Body of pancreas (tissue), 4 donors: Measurements from ENCODE around the gene RBM43. TPM values are rescaled to one million over a fixed set of nuclear protein-coding genes. Genes with fewer than 3 reads are reported as not detected.
"Not testable (repeated sequence)": the region's sequence is repeated elsewhere in the genome, so short reads cannot be mapped to it uniquely, and the experiment has no call there.

Experiments used
- ATAC-seq: fragments of 150-250 bp; one replicate; pipeline ENCODE4 v1.9.1; 2016
- DNase-seq, 4 donors: peaks; one replicate each; pipeline ENCODE4 v3.0.0-alpha.2; 2019
- H3K27ac ChIP-seq, 4 donors: fragments of 200-600 bp; sonication (generic); 1 replicate in 3 of 4; 2 replicates in 1 of 4; pipeline versions ENCODE4 v1.5.1 to v1.6.1; 2016 to 2019; ENCODE audit warnings: mild to moderate bottlenecking in 1 of 4, mixed read lengths in 1 of 4, moderate library complexity in 1 of 4
- H3K27me3 ChIP-seq, 2 donors: fragments of 200-600 bp; sonication (generic); one replicate each; pipeline ENCODE4 v1.6.0; 2016; ENCODE audit warnings: mild to moderate bottlenecking in 1 of 2
- H3K36me3 ChIP-seq, 2 donors: fragments of 200-600 bp; sonication (generic); replicated peaks in 1 of 2; 2 replicates each; pipeline ENCODE4 v1.5.1; 2016; ENCODE audit warnings: low read depth in 2 of 2; ENCODE audit not compliant: insufficient read depth in 1 of 2
- H3K4me1 ChIP-seq: fragments of 200-600 bp; sonication (generic); one replicate; pipeline ENCODE4 v1.6.0; 2016
- H3K4me3 ChIP-seq, 2 donors: fragments of 200-600 bp; sonication (generic); 1 replicate in 1 of 2; 2 replicates in 1 of 2; pipeline ENCODE4 v1.5.1; 2016 to 2019
- H3K9me3 ChIP-seq, 3 donors: fragments of 200-600 bp; sonication (generic); 1 replicate in 2 of 3; 2 replicates in 1 of 3; pipeline ENCODE4 v1.5.1; 2016
- CTCF ChIP-seq, 7 experiments: fragments of 450-650 bp in 4 of 7; fragments of 200-600 bp in 3 of 7; sonication (generic) in 3 of 7; IDR thresholded peaks; one replicate each; pipeline ENCODE4 v1.5.1; 2016 to 2019; ENCODE audit warnings: antibody characterized with exemption in 7 of 7
- POLR2A ChIP-seq, 3 donors: fragments of 450-650 bp; IDR thresholded peaks; one replicate each; pipeline ENCODE4 v1.6.1; 2016; ENCODE audit warnings: antibody characterized with exemption in 3 of 3, mild to moderate bottlenecking in 2 of 3
- WGBS, 2 donors: methylation state at CpG; one replicate each; pipeline ENCODE4 v1.1.5; 2017; 5-methylcytosine and 5-hydroxymethylcytosine counted together
- intact Hi-C: fragments of 100-400 bp; cut with DNase I; formaldehyde crosslinking; loops from one replicate; pipeline ENCODE4 v1.15.1; 2023
- total RNA-seq, 2 donors: library from RNA; depleted of rRNA; stranded (reverse); fragments of >200 nt; gene quantifications; one replicate each; pipeline ENCODE4 v1.1.0, GENCODE V29; 2016

RBM43 gene
- total RNA-seq, 2 donors from 2014 or later = 3.6 to 5.2 TPM

- no peak for TF ChIP-seq CTCF (IDR thresholded peaks at IDR 0.05)
- no peak for TF ChIP-seq POLR2A (IDR thresholded peaks at IDR 0.05)
- WGBS, 2 donors = 48 to 49% methylated on average over 3 of the region's 3 CpGs
- intact Hi-C loops = no loop called here
- Histone ChIP-seq H3K27ac (no peak overlapping the region), H3K4me1 (no peaks in the 10 kb centered on the region), H3K36me3 (no peaks in the 10 kb centered on the region), H3K4me3 (no peak overlapping the region), H3K27me3 (no peaks in the 10 kb centered on the region), H3K9me3 (no peaks in the 10 kb centered on the region)
- DNase-seq (no peak), ATAC-seq (no peak)
These were observed 20.4 kb downstream of the RBM43 start for GRCh38 chr2:151241224-151241623.

GRCh38 chr2:151240433-151240832 is 21.2 kb downstream of the RBM43 start:
- H3K4me3 ChIP-seq = no peak overlapping the region
- TF ChIP-seq POLR2A (IDR thresholded peaks at IDR 0.05) (no peak), CTCF (IDR thresholded peaks at IDR 0.05) (no peak)
- ATAC-seq = no peak
- no peak for DNase-seq
- intact Hi-C loops = no loop called here
- no peaks in the 10 kb centered on the region for H3K4me1 ChIP-seq
- H3K36me3 ChIP-seq = no peaks in the 10 kb centered on the region
- H3K9me3 ChIP-seq = no peaks in the 10 kb centered on the region
- no peaks in the 10 kb centered on the region for H3K27me3 ChIP-seq
- no peak overlapping the region for H3K27ac ChIP-seq
- WGBS, 2 donors = 21 to 24% methylated on average over 1 of the region's 1 CpG

- no peaks in the 10 kb centered on the region for H3K4me1 ChIP-seq
- no peak for DNase-seq
- H3K36me3 ChIP-seq = no peaks in the 10 kb centered on the region
- no peaks in the 10 kb centered on the region for H3K9me3 ChIP-seq
- 63 to 77% methylated on average over 9 of the region's 9 CpGs for WGBS, 2 donors
- no peak for TF ChIP-seq POLR2A (IDR thresholded peaks at IDR 0.05)
- intact Hi-C loops = no loop called here
- ATAC-seq = no peak
- no peak overlapping the region for H3K4me3 ChIP-seq
- H3K27ac ChIP-seq = no peak overlapping the region
- no peaks in the 10 kb centered on the region for H3K27me3 ChIP-seq
These were observed 22.0 kb downstream of the RBM43 start for GRCh38 chr2:151239624-151240023.

- peak; percentile 59 to 88 (median 84) for TF ChIP-seq CTCF (IDR thresholded peaks at IDR 0.05)
- no peak for TF ChIP-seq POLR2A (IDR thresholded peaks at IDR 0.05)
- no peak overlapping the region for H3K27ac ChIP-seq
- whole genome bisulfite sequencing, 2 donors = 13% methylated on average over 6 of the region's 6 CpGs
- ATAC-seq (peak; percentile 62), DNase-seq (peak; percentile 29 to 63 (median 50))
- no peaks in the 10 kb centered on the region for H3K4me1 ChIP-seq
- H3K36me3 ChIP-seq = no peaks in the 10 kb centered on the region
- H3K4me3 ChIP-seq = no peak overlapping the region
- H3K27me3 ChIP-seq = no peaks in the 10 kb centered on the region
- intact Hi-C loops = no loop called here
- no peaks in the 10 kb centered on the region for H3K9me3 ChIP-seq
These were observed 22.9 kb downstream of the RBM43 start for GRCh38 chr2:151238527-151239487.

GRCh38 chr2:151237422-151238025 is 24.1 kb downstream of the RBM43 start:
- Histone ChIP-seq H3K27ac (no peak overlapping the region), H3K27me3 (no peaks in the 10 kb centered on the region), H3K4me3 (no peak overlapping the region), H3K36me3 (no peaks in the 10 kb centered on the region), H3K9me3 (no peaks in the 10 kb centered on the region), H3K4me1 (no peaks in the 10 kb centered on the region)
- TF ChIP-seq CTCF (IDR thresholded peaks at IDR 0.05) (no peak), POLR2A (IDR thresholded peaks at IDR 0.05) (no peak)
- DNase-seq (no peak), ATAC-seq (no peak)
- WGBS, 2 donors = 51 to 53% methylated on average over 4 of the region's 4 CpGs
- intact Hi-C loops = no loop called here

GRCh38 chr2:151233760-151234159 is 27.9 kb downstream of the RBM43 start:
- DNase-seq, intact Hi-C loops: not testable (repeated sequence)

GRCh38 chr2:151233288-151233687 is 28.4 kb downstream of the RBM43 start:
- H3K27me3 ChIP-seq, ATAC-seq, DNase-seq, H3K4me3 ChIP-seq, H3K36me3 ChIP-seq, H3K9me3 ChIP-seq, intact Hi-C loops, H3K4me1 ChIP-seq, H3K27ac ChIP-seq: not testable (repeated sequence)
- WGBS, 2 donors = 86 to 88% methylated on average over 2 of the region's 2 CpGs

More at GRCh38 chr2:151233760-151234159, 27.9 kb downstream of the RBM43 start:
- ATAC-seq, H3K9me3 ChIP-seq, H3K27me3 ChIP-seq, H3K36me3 ChIP-seq, H3K4me3 ChIP-seq, H3K4me1 ChIP-seq, H3K27ac ChIP-seq: not testable (repeated sequence)
- WGBS, 2 donors = 85 to 89% methylated on average over 3 of the region's 3 CpGs
